K562 (cell line): ENCODE measurements around the gene MAPK8IP1. TPM values are rescaled to one million over a fixed set of nuclear protein-coding genes. Genes with fewer than 3 reads are reported as not detected.

Source experiments
- BRD9 ChIP-seq: fragments of 450-650 bp; IDR thresholded peaks from 2 replicates; pipeline ENCODE4 v1.6.1; 2018; ENCODE audit warnings: low read depth; ENCODE audit not compliant: partially characterized antibody
- BRF2 ChIP-seq: IDR thresholded peaks from 3 replicates; pipeline ENCODE4 v1.6.1; 2011; ENCODE audit warnings: borderline replicate concordance, mild to moderate bottlenecking; ENCODE audit not compliant: insufficient read length, insufficient read depth
- DNMT1 ChIP-seq: fragments of 450-650 bp; IDR thresholded peaks from 2 replicates; pipeline ENCODE4 v1.6.1; 2016; ENCODE audit warnings: antibody characterized with exemption, mild to moderate bottlenecking
- GTF3C2 ChIP-seq: IDR thresholded peaks from 3 replicates; pipeline ENCODE4 v1.6.1; 2011; ENCODE audit warnings: borderline replicate concordance, mild to moderate bottlenecking, moderate library complexity; ENCODE audit not compliant: insufficient read length; ENCODE audit errors: extremely low read depth
- HBP1 ChIP-seq: fragments of 450-650 bp; formaldehyde crosslinking; IDR thresholded peaks from 2 replicates; pipeline ENCODE4 v1.4.0; 2022; ENCODE audit warnings: missing genetic modification characterization
- HCFC1 ChIP-seq: IDR thresholded peaks from 2 replicates; pipeline ENCODE4 v1.6.1; 2012; ENCODE audit warnings: low read depth, low read length, improper control_type of control experiment
- HDGF ChIP-seq: fragments of 450-650 bp; IDR thresholded peaks from 2 replicates; pipeline ENCODE4 v1.6.1; 2016
- KDM2B ChIP-seq: fragments of 250-450 bp; sonication (Bioruptor Pico); IDR thresholded peaks from 2 replicates; pipeline ENCODE4 v1.8.0; 2021; ENCODE audit warnings: mild to moderate bottlenecking, moderate library complexity
- SMARCB1 ChIP-seq: IDR thresholded peaks from 2 replicates; pipeline ENCODE4 v1.6.1; 2011; ENCODE audit warnings: improper control_type of control experiment, low read depth; ENCODE audit not compliant: insufficient read length
- ZNF253 ChIP-seq: fragments of 250-450 bp; sonication (Bioruptor Pico); conservative IDR thresholded peaks from 2 replicates; pipeline ENCODE4 v1.6.1; 2021; ENCODE audit warnings: mild to moderate bottlenecking
- ZNF408 ChIP-seq: fragments of 250-450 bp; sonication (Bioruptor Pico); IDR thresholded peaks from 2 replicates; pipeline ENCODE4 v1.4.0; 2020; ENCODE audit warnings: low read depth, mild to moderate bottlenecking, moderate library complexity
- ZNF639 ChIP-seq, 2 experiments: fragments of 200-800 bp in 1 of 2; sonication (Bioruptor generic) in 1 of 2; sonication (generic) in 1 of 2; formaldehyde crosslinking in 1 of 2; IDR thresholded peaks in 1 of 2; conservative IDR thresholded peaks in 1 of 2; 2 replicates each; pipeline versions ENCODE4 v1.5.0 to v1.6.1; 2016 to 2020; ENCODE audit warnings: missing compliant biosample characterization in 1 of 2, missing genetic modification characterization in 1 of 2, missing genetic modification reagents in 1 of 2
- ZNF695 ChIP-seq: fragments of 450-650 bp; formaldehyde crosslinking; IDR thresholded peaks from 2 replicates; pipeline ENCODE4 v1.4.0; 2020; ENCODE audit warnings: mild to moderate bottlenecking, moderate library complexity
- polyA plus RNA-seq, 8 experiments: library from polyadenylated mRNA; depleted of rRNA in 4 of 8; stranded (reverse) in 5 of 8; unstranded in 3 of 8; fragments of >200 nt; fragmentation: Nextera tagmentation in 2 of 8; fragmentation: Illumina TruSeq in 1 of 8; extraction: Ambion mirVana in 2 of 8; extraction: Trizol in 1 of 8; gene quantifications; 2 replicates each; pipeline versions ENCODE4 v1.2.1 to v1.2.3, GENCODE V29; 2011 to 2014; ENCODE audit warnings: inconsistent platforms in 1 of 8, missing spikeins in 1 of 8
- total RNA-seq, 7 experiments: library from RNA; depleted of rRNA in 6 of 7; stranded (reverse); fragments of >200 nt in 6 of 7; fragmentation: Illumina TruSeq in 2 of 7; extraction: Trizol in 2 of 7; gene quantifications; 2 replicates each; pipeline versions ENCODE4 v1.2.1 to v1.2.3, GENCODE V29; 2011 to 2021; ENCODE audit warnings: low replicate concordance in 1 of 7
- TF ChIP-seq, protein P1 (sequence below): fragments of 250-450 bp; sonication (Bioruptor Pico); IDR thresholded peaks from 2 replicates; pipeline ENCODE4 v1.4.0; 2020; ENCODE audit warnings: mild to moderate bottlenecking, moderate library complexity

The MAPK8IP1 gene
- total and polyA plus RNA-seq, 9 of the 15 experiments (the other 6 are each of a cell fraction or from before 2014, with no cell fraction given), result 0.13 to 6.9 (median 2.5) TPM

GRCh38 chr11:45922425-45923082 is 37.1 kb downstream of the MAPK8IP1 start, which contains the start of gene LARGE2 (continued):
- TF ChIP-seq GTF3C2 (no peak), ZNF695 (CRISPR knock-in tag) (no peak), BRD9 (no peak), KDM2B (CRISPR knock-in tag) (no peak), BRF2 (no peak), ZNF253 (CRISPR knock-in tag) (no peak), HDGF (no peak), ZNF408 (CRISPR knock-in tag) (no peak), SMARCB1 (no peak), HBP1 (CRISPR knock-in tag) (no peak), DNMT1 (no peak), HCFC1 (no peak), ZNF639 (CRISPR knock-in tag; conservative IDR thresholded peaks at IDR 0.05 in 1 of 2, IDR thresholded peaks at IDR 0.05 in 1 of 2) (no peak)
- TF ChIP-seq, protein P1, sequence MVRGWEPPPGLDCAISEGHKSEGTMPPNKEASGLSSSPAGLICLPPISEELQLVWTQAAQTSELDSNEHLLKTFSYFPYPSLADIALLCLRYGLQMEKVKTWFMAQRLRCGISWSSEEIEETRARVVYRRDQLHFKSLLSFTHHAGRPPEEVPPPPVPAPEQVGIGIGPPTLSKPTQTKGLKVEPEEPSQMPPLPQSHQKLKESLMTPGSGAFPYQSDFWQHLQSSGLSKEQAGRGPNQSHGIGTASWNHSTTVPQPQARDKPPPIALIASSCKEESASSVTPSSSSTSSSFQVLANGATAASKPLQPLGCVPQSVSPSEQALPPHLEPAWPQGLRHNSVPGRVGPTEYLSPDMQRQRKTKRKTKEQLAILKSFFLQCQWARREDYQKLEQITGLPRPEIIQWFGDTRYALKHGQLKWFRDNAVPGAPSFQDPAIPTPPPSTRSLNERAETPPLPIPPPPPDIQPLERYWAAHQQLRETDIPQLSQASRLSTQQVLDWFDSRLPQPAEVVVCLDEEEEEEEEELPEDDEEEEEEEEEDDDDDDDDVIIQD, result no peak
